ENCODE results near the gene LZTFL1. TPM values are rescaled to one million over a fixed set of nuclear protein-coding genes. Genes with fewer than 3 reads are reported as not detected.

The LZTFL1 gene
- polyA plus RNA-seq, 4 donors = 4.5 to 34.4 (median 6.5) TPM

Other genes starting within 250 kb of the LZTFL1 start
- 10 to 100 TPM in 1 of 4 donors, 1 to 10 TPM in 3; 2.4 to 14.8 (median 5.3) TPM for gene LIMD1, start 247.4 kb downstream of the LZTFL1 start, polyA plus RNA-seq
- gene SACM1L, start 152.7 kb downstream of the LZTFL1 start, polyA plus RNA-seq = 10 to 100 TPM; 18.4 to 83.3 (median 30.7) TPM
- gene SLC6A20, start 45.6 kb downstream of the LZTFL1 start, polyA plus RNA-seq = 10 to 100 TPM; 10.9 to 43.0 (median 32.7) TPM
- gene CCR9, start 44.4 kb upstream of the LZTFL1 start, polyA plus RNA-seq = 1 to 10 TPM in 2 of 4 donors, under 1 TPM in 2; 0.22 to 2.7 (median 1.0) TPM
- gene CXCR6, start 101.3 kb upstream of the LZTFL1 start, polyA plus RNA-seq = 1 to 10 TPM in 3 of 4 donors, under 1 TPM in 1; 0.45 to 2.7 (median 1.9) TPM
- 10 to 100 TPM in 1 of 4 donors, 1 to 10 TPM in 3; 6.5 to 21.1 (median 9.0) TPM for gene FYCO1, start 153.7 kb upstream of the LZTFL1 start, polyA plus RNA-seq
- gene XCR1, start 185.4 kb upstream of the LZTFL1 start, polyA plus RNA-seq = 1 to 10 TPM in 1 of 4 donors, under 1 TPM in 2, not detected in 1; under 0.01 to 1.1 (median 0.13) TPM